Testis (tissue), 3 donors: ENCODE data around the gene TM9SF4. TPM values are rescaled to one million over a fixed set of nuclear protein-coding genes. Genes with fewer than 3 reads are reported as not detected.
A peak's percentile ranks its signal among the peaks of the same experiment; 100 is the strongest.

Source experiments
- DNase-seq: peaks from one replicate; pipeline ENCODE4 v3.0.0-alpha.2; 2019
- H3K27ac ChIP-seq, 2 donors: fragments of 200-600 bp; sonication (generic); one replicate each; pipeline ENCODE4 v1.5.1; 2019
- H3K27me3 ChIP-seq: fragments of 200-600 bp; sonication (generic); one replicate; pipeline ENCODE4 v1.5.1; 2019
- H3K36me3 ChIP-seq: fragments of 200-600 bp; sonication (generic); one replicate; pipeline ENCODE4 v1.5.1; 2017; ENCODE audit warnings: low read depth; ENCODE audit errors: missing control alignments
- H3K4me1 ChIP-seq: fragments of 200-600 bp; sonication (generic); one replicate; pipeline ENCODE4 v1.5.1; 2019
- H3K4me3 ChIP-seq, 2 donors: fragments of 200-600 bp; sonication (generic); one replicate each; pipeline ENCODE4 v1.5.1; 2017 to 2019
- H3K9me3 ChIP-seq: fragments of 200-600 bp; sonication (generic); one replicate; pipeline ENCODE4 v1.5.1; 2017
- POLR2A ChIP-seq: fragments of 450-650 bp; IDR thresholded peaks from one replicate; pipeline ENCODE4 v1.6.1; 2017; ENCODE audit warnings: antibody characterized with exemption, mild to moderate bottlenecking, moderate library complexity
- WGBS, 2 donors: methylation state at CpG; one replicate each; pipeline ENCODE4 v1.1.5; 2018; 5-methylcytosine and 5-hydroxymethylcytosine counted together
- intact Hi-C: fragments of 100-400 bp; cut with DNase I; formaldehyde crosslinking; loops from one replicate; pipeline ENCODE4 v1.15.1; 2023; ENCODE audit warnings: low total_unique reads
- polyA plus RNA-seq: library from polyadenylated mRNA; stranded (reverse); fragments of 350-450 nt; fragmentation: Illumina TruSeq; extraction: RNeasy Lipid Tissue Mini Kit (QIAGEN cat#74804); gene quantifications from one replicate; pipeline ENCODE4 v1.2.3, GENCODE V29; 2014; ENCODE audit warnings: low read depth, low replicate concordance; ENCODE audit not compliant: insufficient read depth
- total RNA-seq, 2 donors: library from RNA; depleted of rRNA; stranded (reverse); fragments of >200 nt; gene quantifications; one replicate each; pipeline ENCODE4 v1.2.3, GENCODE V29; 2016
- TF ChIP-seq, protein P1 (sequence below), 3 experiments: fragments of 450-650 bp in 2 of 3; fragments of 200-600 bp in 1 of 3; sonication (generic) in 1 of 3; IDR thresholded peaks; one replicate each; pipeline ENCODE4 v1.5.1; 2016 to 2019; ENCODE audit warnings: antibody characterized with exemption in 3 of 3, mild to moderate bottlenecking in 2 of 3, moderate library complexity in 1 of 3

TM9SF4 gene
- total and polyA plus RNA-seq, 3 donors from 2014 or later, result 53.2 to 55.8 (median 54.3) TPM

DNA sequence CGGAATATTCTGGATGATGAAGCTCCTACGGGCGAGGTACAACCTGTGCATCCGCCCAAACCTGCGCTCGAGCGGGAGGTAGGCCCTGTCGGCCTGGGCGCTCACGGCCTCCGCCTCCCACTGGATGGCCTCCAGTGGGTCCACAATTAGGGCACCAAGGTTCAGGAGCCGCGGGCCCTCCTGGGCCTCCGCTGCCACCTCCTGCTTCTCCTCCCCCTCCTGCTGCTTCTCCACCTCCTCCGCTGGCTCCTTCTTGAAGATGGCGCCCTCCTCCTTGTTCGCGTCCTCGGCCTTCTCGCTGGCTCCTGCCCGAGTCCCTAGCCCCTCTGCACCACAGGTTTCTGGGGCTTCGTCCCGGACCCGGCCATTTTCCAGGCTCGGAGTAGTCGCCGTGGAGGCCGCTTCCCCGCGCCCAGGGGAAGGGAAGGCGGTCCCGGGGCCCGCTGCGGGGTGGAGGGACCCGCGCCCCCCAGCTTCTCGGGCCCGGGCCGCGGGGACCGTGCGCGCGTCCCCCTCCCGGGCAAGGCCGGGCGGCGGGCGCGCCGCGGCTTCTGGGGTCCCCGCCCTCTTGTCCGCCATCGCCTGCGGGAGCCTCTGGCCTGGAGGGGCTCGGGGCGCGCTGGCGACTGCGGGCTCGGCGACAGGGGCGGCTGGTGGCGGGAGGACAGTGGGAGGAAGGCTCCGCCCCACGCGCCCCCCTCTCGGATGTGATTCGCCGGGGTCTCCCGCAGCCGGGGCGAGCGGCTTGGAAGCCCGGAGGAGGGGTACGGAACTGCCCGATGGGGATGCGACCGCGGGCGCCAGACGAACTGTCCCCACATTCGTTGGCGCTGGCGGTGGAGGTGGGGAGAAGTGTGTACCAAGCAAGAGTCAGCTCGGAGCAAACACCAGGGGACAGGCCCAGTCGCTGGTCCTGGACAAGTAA, 80.4 kb downstream of the TM9SF4 start:
- peaks cover 28% of the 10 kb centered on the region for H3K4me1 ChIP-seq
- no peaks in the 10 kb centered on the region for H3K27me3 ChIP-seq
- TF ChIP-seq, protein P1, sequence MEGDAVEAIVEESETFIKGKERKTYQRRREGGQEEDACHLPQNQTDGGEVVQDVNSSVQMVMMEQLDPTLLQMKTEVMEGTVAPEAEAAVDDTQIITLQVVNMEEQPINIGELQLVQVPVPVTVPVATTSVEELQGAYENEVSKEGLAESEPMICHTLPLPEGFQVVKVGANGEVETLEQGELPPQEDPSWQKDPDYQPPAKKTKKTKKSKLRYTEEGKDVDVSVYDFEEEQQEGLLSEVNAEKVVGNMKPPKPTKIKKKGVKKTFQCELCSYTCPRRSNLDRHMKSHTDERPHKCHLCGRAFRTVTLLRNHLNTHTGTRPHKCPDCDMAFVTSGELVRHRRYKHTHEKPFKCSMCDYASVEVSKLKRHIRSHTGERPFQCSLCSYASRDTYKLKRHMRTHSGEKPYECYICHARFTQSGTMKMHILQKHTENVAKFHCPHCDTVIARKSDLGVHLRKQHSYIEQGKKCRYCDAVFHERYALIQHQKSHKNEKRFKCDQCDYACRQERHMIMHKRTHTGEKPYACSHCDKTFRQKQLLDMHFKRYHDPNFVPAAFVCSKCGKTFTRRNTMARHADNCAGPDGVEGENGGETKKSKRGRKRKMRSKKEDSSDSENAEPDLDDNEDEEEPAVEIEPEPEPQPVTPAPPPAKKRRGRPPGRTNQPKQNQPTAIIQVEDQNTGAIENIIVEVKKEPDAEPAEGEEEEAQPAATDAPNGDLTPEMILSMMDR (IDR thresholded peaks at IDR 0.05), result no peak
- TF ChIP-seq POLR2A, result no peak
- peak; percentile 64 for DNase-seq
- no peaks in the 10 kb centered on the region for H3K36me3 ChIP-seq
- H3K4me3 ChIP-seq, result peak overlapping the region; percentile 70 to 72
- H3K9me3 ChIP-seq, result no peaks in the 10 kb centered on the region
- WGBS, 2 donors, result 3 to 7% methylated on average over 13 to 81 of the region's 88 CpGs
- intact Hi-C loops, result no loop called here
- peak overlapping the region; percentile 82 to 87 for H3K27ac ChIP-seq

DNA sequence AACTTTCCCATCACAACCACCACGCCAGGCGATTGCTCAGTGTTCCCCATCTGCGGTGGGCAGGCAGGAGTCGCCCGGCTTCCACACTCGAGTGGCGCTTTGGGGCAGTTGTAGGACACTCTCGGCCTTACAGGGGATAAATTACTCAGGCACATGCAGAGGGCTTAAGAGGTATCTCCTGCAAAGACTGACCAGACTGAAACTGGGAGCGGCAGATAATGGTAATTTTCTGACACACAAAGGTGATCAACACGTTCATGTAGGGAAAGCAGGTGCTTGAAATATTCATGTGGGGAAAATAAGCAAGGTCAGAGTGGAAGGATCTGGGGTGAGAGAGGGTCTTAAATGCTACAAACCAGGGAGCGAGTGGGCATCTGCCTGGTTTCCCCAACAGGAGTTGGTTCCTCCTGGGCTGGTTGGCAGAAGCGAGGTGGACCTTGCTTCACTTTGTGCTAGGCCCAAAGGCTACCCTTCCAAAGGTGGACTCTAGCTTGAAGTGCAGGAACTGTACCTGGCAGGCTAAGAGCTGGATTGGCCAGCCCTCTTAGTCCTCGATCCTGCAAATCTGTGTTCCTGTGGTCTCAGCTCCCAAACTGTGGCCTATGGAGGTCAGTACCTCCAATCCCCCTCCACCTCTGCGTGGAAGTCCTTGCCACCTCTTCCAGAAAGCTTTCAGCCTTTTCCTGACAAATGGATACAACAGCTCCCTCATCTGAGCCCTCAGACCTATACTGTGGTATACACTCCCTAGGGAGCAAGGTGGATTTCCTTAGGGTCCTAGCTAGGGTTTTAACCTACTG, 81.3 kb downstream of the TM9SF4 start:
- TF ChIP-seq, protein P1 (IDR thresholded peaks at IDR 0.05), result no peak
- no peak for TF ChIP-seq POLR2A
- peaks cover 28% of the 10 kb centered on the region for H3K4me1 ChIP-seq
- DNase-seq, result no peak
- peak overlapping the region; percentile 82 to 87 for H3K27ac ChIP-seq
- peak overlapping the region; percentile 70 to 72 for H3K4me3 ChIP-seq
- WGBS, 2 donors, result 28 to 35% methylated on average over 11 to 14 of the region's 14 CpGs
- intact Hi-C loops, result no loop called here
- H3K9me3 ChIP-seq, result no peaks in the 10 kb centered on the region
- H3K36me3 ChIP-seq, result no peaks in the 10 kb centered on the region
- H3K27me3 ChIP-seq, result no peaks in the 10 kb centered on the region

DNA sequence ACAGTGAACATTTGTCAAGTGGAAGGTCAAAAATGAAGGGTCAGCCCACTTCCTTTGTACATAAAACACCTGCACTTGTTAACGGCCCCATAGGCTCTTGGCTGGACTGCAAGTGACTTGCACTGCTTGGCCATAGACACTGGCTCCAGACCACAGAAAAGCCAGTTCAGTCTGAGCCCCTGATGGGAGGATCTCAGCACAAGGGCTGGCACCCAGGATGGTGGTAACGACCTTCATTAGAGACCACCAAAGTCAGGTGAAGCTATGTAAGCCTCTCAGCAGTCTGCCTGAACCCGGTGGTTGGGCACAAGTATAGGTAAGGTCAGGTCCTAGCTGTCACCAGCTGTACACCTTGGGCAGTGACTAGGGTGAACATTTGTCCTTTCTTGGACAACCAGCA, 81.9 kb downstream of the TM9SF4 start:
- Histone ChIP-seq H3K4me1 (peaks cover 28% of the 10 kb centered on the region), H3K9me3 (no peaks in the 10 kb centered on the region), H3K27me3 (no peaks in the 10 kb centered on the region), H3K27ac (no peak overlapping the region), H3K36me3 (no peaks in the 10 kb centered on the region), H3K4me3 (no peak overlapping the region)
- WGBS, 2 donors, result 74 to 77% methylated on average over 3 of the region's 3 CpGs
- no peak for DNase-seq
- intact Hi-C loops, result no loop called here
- TF ChIP-seq POLR2A, result no peak
- TF ChIP-seq, protein P1 (IDR thresholded peaks at IDR 0.05), result no peak

DNA sequence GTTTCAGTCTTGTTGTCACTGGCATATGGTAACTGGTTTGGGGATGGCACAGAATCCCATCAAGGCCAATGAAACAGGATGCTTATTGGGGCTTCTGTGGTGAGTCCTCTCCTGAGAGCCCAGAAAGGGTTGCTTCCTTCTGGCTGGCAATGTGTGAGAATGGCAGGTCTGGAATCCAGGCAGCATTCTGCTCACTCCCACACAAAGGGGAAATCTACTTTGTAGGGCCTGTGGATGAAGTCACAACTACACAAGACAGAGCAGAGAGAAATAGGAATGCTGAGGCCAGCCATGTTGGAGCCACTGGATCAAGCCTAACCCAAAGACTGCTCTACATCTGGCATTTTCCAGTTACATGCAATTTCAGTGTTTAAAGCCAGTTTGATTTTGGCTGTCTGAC, 82.4 kb downstream of the TM9SF4 start:
- intact Hi-C loops, result no loop called here
- H3K4me3 ChIP-seq, result no peak overlapping the region
- H3K36me3 ChIP-seq, result no peaks in the 10 kb centered on the region
- no peaks in the 10 kb centered on the region for H3K9me3 ChIP-seq
- peaks cover 28% of the 10 kb centered on the region for H3K4me1 ChIP-seq
- TF ChIP-seq POLR2A, result no peak
- TF ChIP-seq, protein P1 (IDR thresholded peaks at IDR 0.05), result no peak
- H3K27ac ChIP-seq, result no peak overlapping the region
- no peaks in the 10 kb centered on the region for H3K27me3 ChIP-seq
- no peak for DNase-seq
